ENCODE measurements around the gene HCN2. TPM values are rescaled to one million over a fixed set of nuclear protein-coding genes. Genes with fewer than 3 reads are reported as not detected.

HCN2 gene
- total and polyA plus RNA-seq, 8 donors = 0.12 to 0.82 (median 0.21) TPM

DNA sequence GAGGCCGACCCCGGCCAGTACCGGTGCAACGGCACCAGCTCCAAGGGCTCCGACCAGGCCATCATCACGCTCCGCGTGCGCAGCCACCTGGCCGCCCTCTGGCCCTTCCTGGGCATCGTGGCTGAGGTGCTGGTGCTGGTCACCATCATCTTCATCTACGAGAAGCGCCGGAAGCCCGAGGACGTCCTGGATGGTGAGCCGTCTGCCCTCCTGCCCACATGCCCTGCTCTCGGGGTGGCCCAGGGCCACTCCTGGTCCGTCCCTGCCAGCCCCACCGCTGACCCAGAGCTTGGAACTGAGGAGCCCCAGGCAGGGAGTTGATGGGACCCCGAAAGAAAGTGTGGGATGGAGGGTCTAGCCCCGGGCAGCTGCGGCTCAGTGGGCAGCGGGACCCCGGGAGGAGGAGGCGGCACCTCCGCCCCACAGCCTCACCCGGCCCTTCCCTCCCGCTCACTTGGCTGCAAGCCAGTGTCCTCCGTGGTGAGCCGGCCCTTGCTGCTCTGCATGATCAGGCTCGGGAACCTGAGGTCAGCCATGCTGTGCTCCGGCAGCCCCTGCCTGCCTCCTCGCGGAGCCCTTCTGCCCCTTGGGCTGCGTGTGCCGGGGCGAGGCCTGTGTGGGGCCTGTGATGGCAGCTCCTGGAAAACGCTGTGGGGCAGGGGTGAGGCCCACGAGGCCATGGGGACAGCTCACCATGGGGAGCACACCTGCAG lies 8.1 kb upstream of the HCN2 start:
- H3K4me3 ChIP-seq = no peak overlapping the region
- H3K27ac ChIP-seq = no peak overlapping the region
- peaks cover 0 to 20% (median 16%) of the 10 kb centered on the region in 3 donors for H3K36me3 ChIP-seq
- H3K27me3 ChIP-seq = no peaks in the 10 kb centered on the region
- FAIRE-seq (no peak), ATAC-seq (no peak), DNase-seq (peak in 1 of 6 donors; percentile 77)
- H3K4me1 ChIP-seq = no peaks in the 10 kb centered on the region
- no peaks in the 10 kb centered on the region for H3K9me3 ChIP-seq
- 88 to 94% methylated on average over 31 to 40 of the region's 40 CpGs for WGBS, 2 donors
- TF ChIP-seq, protein P1, sequence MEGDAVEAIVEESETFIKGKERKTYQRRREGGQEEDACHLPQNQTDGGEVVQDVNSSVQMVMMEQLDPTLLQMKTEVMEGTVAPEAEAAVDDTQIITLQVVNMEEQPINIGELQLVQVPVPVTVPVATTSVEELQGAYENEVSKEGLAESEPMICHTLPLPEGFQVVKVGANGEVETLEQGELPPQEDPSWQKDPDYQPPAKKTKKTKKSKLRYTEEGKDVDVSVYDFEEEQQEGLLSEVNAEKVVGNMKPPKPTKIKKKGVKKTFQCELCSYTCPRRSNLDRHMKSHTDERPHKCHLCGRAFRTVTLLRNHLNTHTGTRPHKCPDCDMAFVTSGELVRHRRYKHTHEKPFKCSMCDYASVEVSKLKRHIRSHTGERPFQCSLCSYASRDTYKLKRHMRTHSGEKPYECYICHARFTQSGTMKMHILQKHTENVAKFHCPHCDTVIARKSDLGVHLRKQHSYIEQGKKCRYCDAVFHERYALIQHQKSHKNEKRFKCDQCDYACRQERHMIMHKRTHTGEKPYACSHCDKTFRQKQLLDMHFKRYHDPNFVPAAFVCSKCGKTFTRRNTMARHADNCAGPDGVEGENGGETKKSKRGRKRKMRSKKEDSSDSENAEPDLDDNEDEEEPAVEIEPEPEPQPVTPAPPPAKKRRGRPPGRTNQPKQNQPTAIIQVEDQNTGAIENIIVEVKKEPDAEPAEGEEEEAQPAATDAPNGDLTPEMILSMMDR (IDR thresholded peaks at IDR 0.05) = no peak
- intact Hi-C loops (cut with DNase I) = no loop called here

DNA sequence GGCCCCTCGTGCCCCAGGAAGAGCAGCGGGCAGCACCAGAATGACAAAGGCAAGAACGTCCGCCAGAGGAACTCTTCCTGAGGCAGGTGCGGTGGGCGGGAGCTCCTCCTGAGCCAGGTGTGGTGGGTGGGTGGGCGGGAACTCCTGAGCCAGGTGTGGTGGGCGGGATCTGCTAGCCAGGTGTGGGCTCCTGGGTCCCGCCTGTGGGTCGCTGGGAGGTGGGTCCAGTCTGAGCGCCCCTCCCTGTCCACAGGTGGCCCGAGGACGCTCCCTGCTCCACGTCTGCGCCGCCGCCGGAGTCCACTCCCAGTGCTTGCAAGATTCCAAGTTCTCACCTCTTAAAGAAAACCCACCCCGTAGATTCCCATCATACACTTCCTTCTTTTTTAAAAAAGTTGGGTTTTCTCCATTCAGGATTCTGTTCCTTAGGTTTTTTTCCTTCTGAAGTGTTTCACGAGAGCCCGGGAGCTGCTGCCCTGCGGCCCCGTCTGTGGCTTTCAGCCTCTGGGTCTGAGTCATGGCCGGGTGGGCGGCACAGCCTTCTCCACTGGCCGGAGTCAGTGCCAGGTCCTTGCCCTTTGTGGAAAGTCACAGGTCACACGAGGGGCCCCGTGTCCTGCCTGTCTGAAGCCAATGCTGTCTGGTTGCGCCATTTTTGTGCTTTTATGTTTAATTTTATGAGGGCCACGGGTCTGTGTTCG lies 7.0 kb upstream of the HCN2 start:
- Histone ChIP-seq H3K36me3 (peaks cover 0 to 20% (median 16%) of the 10 kb centered on the region in 3 donors), H3K9me3 (no peaks in the 10 kb centered on the region), H3K27ac (no peak overlapping the region), H3K4me3 (no peak overlapping the region), H3K27me3 (no peaks in the 10 kb centered on the region), H3K4me1 (no peaks in the 10 kb centered on the region)
- intact Hi-C loops (cut with DNase I) = no loop called here
- TF ChIP-seq, protein P1 (IDR thresholded peaks at IDR 0.05) = no peak
- FAIRE-seq (no peak), DNase-seq (no peak), ATAC-seq (no peak)
- 92 to 94% methylated on average over 31 of the region's 31 CpGs for WGBS, 2 donors

DNA sequence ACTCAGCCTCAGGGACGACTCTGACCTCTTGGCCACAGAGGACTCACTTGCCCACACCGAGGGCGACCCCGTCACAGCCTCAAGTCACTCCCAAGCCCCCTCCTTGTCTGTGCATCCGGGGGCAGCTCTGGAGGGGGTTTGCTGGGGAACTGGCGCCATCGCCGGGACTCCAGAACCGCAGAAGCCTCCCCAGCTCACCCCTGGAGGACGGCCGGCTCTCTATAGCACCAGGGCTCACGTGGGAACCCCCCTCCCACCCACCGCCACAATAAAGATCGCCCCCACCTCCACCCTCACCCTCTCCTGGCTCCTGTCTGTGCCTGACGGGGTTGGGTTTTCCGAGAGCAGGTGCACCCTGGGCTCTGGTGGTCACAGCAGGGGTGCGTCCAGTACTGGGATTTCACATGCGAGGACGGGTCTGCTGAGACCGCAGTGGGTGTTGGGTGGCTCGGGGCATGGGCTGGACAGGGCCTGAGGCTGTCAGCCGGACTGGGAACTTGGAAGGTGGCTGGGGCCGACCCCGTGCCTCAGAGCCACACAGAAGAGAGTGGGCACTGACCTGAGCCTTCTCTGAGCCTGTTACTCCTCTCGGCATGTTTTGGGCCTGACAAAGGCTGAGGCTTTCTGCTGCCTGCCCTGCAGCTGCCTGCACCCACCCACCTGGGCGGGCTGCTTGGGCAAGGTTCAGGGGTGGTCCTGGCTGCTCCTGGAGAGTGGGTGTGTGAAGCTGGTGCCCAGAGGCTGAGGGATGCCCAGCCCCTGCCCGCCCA lies 6.3 kb upstream of the HCN2 start:
- H3K27me3 ChIP-seq = no peaks in the 10 kb centered on the region
- intact Hi-C loops (cut with DNase I) = no loop called here
- H3K27ac ChIP-seq = no peak overlapping the region
- ATAC-seq = no peak
- no peak overlapping the region for H3K4me3 ChIP-seq
- no peak for DNase-seq
- H3K36me3 ChIP-seq = peaks cover 0 to 20% (median 16%) of the 10 kb centered on the region in 3 donors
- FAIRE-seq = no peak
- no peaks in the 10 kb centered on the region for H3K9me3 ChIP-seq
- peaks cover 0 to 6% (median 3%) of the 10 kb centered on the region in 3 donors for H3K4me1 ChIP-seq
- WGBS, 2 donors = 86 to 93% methylated on average over 27 of the region's 27 CpGs
- TF ChIP-seq, protein P1 (IDR thresholded peaks at IDR 0.05) = no peak

DNA sequence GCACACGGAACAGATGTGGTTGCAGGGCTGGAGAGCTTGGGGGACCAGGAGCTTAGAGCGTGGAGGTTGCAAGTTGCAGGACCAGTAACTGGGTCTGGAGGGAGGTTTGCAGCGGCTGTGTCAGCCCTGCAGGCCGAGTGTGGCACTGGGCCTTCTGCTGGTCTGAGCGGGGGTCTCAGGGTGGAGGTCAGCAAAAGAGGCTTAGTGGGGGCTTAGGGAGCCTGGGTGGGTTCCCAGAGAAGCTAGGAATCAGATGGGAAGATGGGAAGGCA lies 5.8 kb upstream of the HCN2 start:
- H3K9me3 ChIP-seq = no peaks in the 10 kb centered on the region
- TF ChIP-seq, protein P1 (IDR thresholded peaks at IDR 0.05) = no peak
- peak in 1 of 4 donors; percentile 3 for ATAC-seq
- intact Hi-C loops (cut with DNase I) = no loop called here
- 64 to 79% methylated on average over 5 of the region's 5 CpGs for WGBS, 2 donors
- H3K27me3 ChIP-seq = no peaks in the 10 kb centered on the region
- FAIRE-seq = no peak
- H3K4me3 ChIP-seq = no peak overlapping the region
- peaks cover 0 to 7% (median 3%) of the 10 kb centered on the region in 3 donors for H3K4me1 ChIP-seq
- peaks cover 0 to 20% (median 16%) of the 10 kb centered on the region in 3 donors for H3K36me3 ChIP-seq
- no peak overlapping the region for H3K27ac ChIP-seq
- no peak for DNase-seq

All from pancreas (tissue), 10 donors.